Loucy (cell line): ENCODE measurements around the gene EPHA6.

ENCODE experiments used
- H2AFZ ChIP-seq: fragments of 200-600 bp; sonication (generic); 2 replicates; pipeline ENCODE4 v1.6.0; 2016; ENCODE audit warnings: antibody characterized with exemption, mild to moderate bottlenecking, low read length, moderate library complexity
- H3F3A ChIP-seq: fragments of 200-600 bp; 2 replicates; pipeline ENCODE4 v1.6.0; 2016; ENCODE audit warnings: antibody characterized with exemption, low read depth, mild to moderate bottlenecking
- H3K27me3 ChIP-seq: fragments of 200-600 bp; sonication (generic); 2 replicates; pipeline ENCODE4 v1.6.1; 2014; ENCODE audit warnings: low read length, mild to moderate bottlenecking; ENCODE audit not compliant: insufficient read depth, poor library complexity, severe bottlenecking
- H3K36me3 ChIP-seq: fragments of 200-600 bp; sonication (generic); 2 replicates; pipeline ENCODE4 v1.6.1; 2016; ENCODE audit warnings: low read length; ENCODE audit not compliant: insufficient read depth
- H3K4me1 ChIP-seq: fragments of 200-600 bp; sonication (generic); 2 replicates; pipeline ENCODE4 v1.5.1; 2014; ENCODE audit warnings: low read length, mild to moderate bottlenecking; ENCODE audit not compliant: insufficient read depth, poor library complexity, severe bottlenecking
- H3K4me2 ChIP-seq: fragments of 200-600 bp; sonication (generic); 2 replicates; pipeline ENCODE4 v1.6.0; 2014; ENCODE audit warnings: antibody characterized with exemption, low read length, low read depth, mild to moderate bottlenecking; ENCODE audit not compliant: poor library complexity, severe bottlenecking
- H3K4me3 ChIP-seq: fragments of 200-600 bp; sonication (generic); 2 replicates; pipeline ENCODE4 v1.5.1; 2014; ENCODE audit warnings: low read length, mild to moderate bottlenecking, mixed read lengths; ENCODE audit not compliant: poor library complexity, severe bottlenecking
- H3K79me2 ChIP-seq: fragments of 200-600 bp; sonication (generic); 2 replicates; pipeline ENCODE4 v1.6.1; 2014; ENCODE audit warnings: low read length; ENCODE audit not compliant: insufficient read depth
- H3K9ac ChIP-seq: fragments of 200-600 bp; sonication (generic); 2 replicates; pipeline ENCODE4 v1.6.0; 2014; ENCODE audit warnings: mild to moderate bottlenecking, low read depth, low read length, moderate library complexity; ENCODE audit not compliant: poor library complexity, severe bottlenecking
- H3K9me2 ChIP-seq: fragments of 200-600 bp; sonication (generic); replicated peaks from 2 replicates; pipeline ENCODE4 v1.6.1; 2016; ENCODE audit warnings: low read depth, low read length, mixed read lengths
- H3K9me3 ChIP-seq: fragments of 200-600 bp; sonication (generic); 2 replicates; pipeline ENCODE4 v1.6.1; 2014; ENCODE audit warnings: mild to moderate bottlenecking, antibody characterized with exemption, low read length, low read depth; ENCODE audit not compliant: insufficient read depth
- H4K20me1 ChIP-seq: fragments of 200-600 bp; sonication (generic); 2 replicates; pipeline ENCODE4 v1.6.0; 2014; ENCODE audit warnings: antibody characterized with exemption, low read length, mild to moderate bottlenecking; ENCODE audit not compliant: insufficient read depth, poor library complexity, severe bottlenecking
- CTCF ChIP-seq: fragments of 200-600 bp; sonication (generic); conservative IDR thresholded peaks from 2 replicates; pipeline ENCODE4 v1.5.1; 2014; ENCODE audit warnings: mild to moderate bottlenecking, antibody characterized with exemption, low read length
- EZH2phosphoT487 ChIP-seq: fragments of 200-600 bp; IDR thresholded peaks from 2 replicates; pipeline ENCODE4 v1.6.1; 2018; ENCODE audit warnings: antibody characterized with exemption, mild to moderate bottlenecking, moderate library complexity, borderline replicate concordance

Gene EPHA6

GRCh38 chr3:96813820-96814650, at the start of gene EPHA6:
Gene EPHA6, plus strand, starts transcription at chr3:96814594.
- H3K9me3 ChIP-seq = no peaks in the 10 kb centered on the region
- H3F3A ChIP-seq = no peaks in the 10 kb centered on the region
- H3K9me2 ChIP-seq = no peaks in the 10 kb centered on the region
- TF ChIP-seq CTCF = no peak
- TF ChIP-seq EZH2phosphoT487 = no peak
- H3K4me1 ChIP-seq = no peaks in the 10 kb centered on the region
- H3K79me2 ChIP-seq = no peaks in the 10 kb centered on the region
- H3K9ac ChIP-seq = no peak within 1 kb of the TSS
- no peaks in the 10 kb centered on the region for H3K27me3 ChIP-seq
- no peak within 1 kb of the TSS for H3K4me2 ChIP-seq
- no peaks in the 10 kb centered on the region for H4K20me1 ChIP-seq
- H2AFZ ChIP-seq = no peak within 1 kb of the TSS
- H3K36me3 ChIP-seq = no peaks in the 10 kb centered on the region
- H3K4me3 ChIP-seq = no peak within 1 kb of the TSS

GRCh38 chr3:96776818-96777217, 37.6 kb upstream of the EPHA6 start:
- Histone ChIP-seq H3K9ac (no peak overlapping the region), H3K36me3 (no peaks in the 10 kb centered on the region), H3K27me3 (no peaks in the 10 kb centered on the region), H3K9me3 (no peaks in the 10 kb centered on the region), H3K4me1 (no peaks in the 10 kb centered on the region), H3K4me3 (no peak overlapping the region), H3K4me2 (no peak overlapping the region), H4K20me1 (no peaks in the 10 kb centered on the region), H3F3A (no peaks in the 10 kb centered on the region), H2AFZ (no peak overlapping the region), H3K79me2 (no peaks in the 10 kb centered on the region), H3K9me2 (no peaks in the 10 kb centered on the region)
- no peak for TF ChIP-seq EZH2phosphoT487
- TF ChIP-seq CTCF = no peak

GRCh38 chr3:96779810-96780209, 34.6 kb upstream of the EPHA6 start:
- Histone ChIP-seq H4K20me1 (no peaks in the 10 kb centered on the region), H3F3A (no peaks in the 10 kb centered on the region), H3K4me3 (no peak overlapping the region), H3K27me3 (no peaks in the 10 kb centered on the region), H2AFZ (no peak overlapping the region), H3K4me2 (no peak overlapping the region), H3K9me2 (no peaks in the 10 kb centered on the region), H3K9me3 (no peaks in the 10 kb centered on the region), H3K79me2 (no peaks in the 10 kb centered on the region), H3K4me1 (no peaks in the 10 kb centered on the region), H3K9ac (no peak overlapping the region), H3K36me3 (no peaks in the 10 kb centered on the region)
- TF ChIP-seq CTCF (peak; percentile 42; the same call in 1 of the 2 replicates), EZH2phosphoT487 (no peak)
